Endothelial cell (in vitro differentiated cells): ENCODE measurements around the gene RAB3IL1. TPM values are rescaled to one million over a fixed set of nuclear protein-coding genes. Genes with fewer than 3 reads are reported as not detected.

Source experiments
- DNase-seq: peaks from one replicate; pipeline ENCODE4 v3.0.0; 2021; ENCODE audit warnings: low spot score
- H3K27ac Mint-ChIP-seq: one replicate; pipeline ENCODE4 v1.8.0; 2021; ENCODE audit warnings: mixed read lengths, inconsistent platforms; ENCODE audit not compliant: unreplicated experiment
- H3K27me3 Mint-ChIP-seq: one replicate; pipeline ENCODE4 v1.8.0; 2021; ENCODE audit warnings: mild to moderate bottlenecking, moderate library complexity, mixed read lengths, inconsistent platforms; ENCODE audit not compliant: unreplicated experiment
- H3K36me3 Mint-ChIP-seq: one replicate; pipeline ENCODE4 v1.8.0; 2021; ENCODE audit warnings: mild to moderate bottlenecking, low read depth, mixed read lengths, inconsistent platforms; ENCODE audit not compliant: unreplicated experiment
- H3K4me1 Mint-ChIP-seq: one replicate; pipeline ENCODE4 v1.8.0; 2021; ENCODE audit warnings: mild to moderate bottlenecking, mixed read lengths, inconsistent platforms; ENCODE audit not compliant: unreplicated experiment
- H3K4me3 Mint-ChIP-seq: one replicate; pipeline ENCODE4 v1.8.0; 2021; ENCODE audit warnings: mild to moderate bottlenecking, mixed read lengths, inconsistent platforms; ENCODE audit not compliant: unreplicated experiment
- H3K9me3 Mint-ChIP-seq: one replicate; pipeline ENCODE4 v1.8.0; 2021; ENCODE audit warnings: mixed read lengths, inconsistent platforms; ENCODE audit not compliant: unreplicated experiment
- CTCF ChIP-seq: fragments of 200-600 bp; sonication (generic); IDR thresholded peaks from one replicate; pipeline ENCODE4 v1.5.0; 2021; ENCODE audit warnings: antibody characterized with exemption; ENCODE audit not compliant: unreplicated experiment
- total RNA-seq: library from RNA; stranded (reverse); fragmentation: NEBNext Ultra II Directional; extraction: Animal tissue kit (Norgen Biotek cat#: 25700); gene quantifications from one replicate; pipeline ENCODE4 v1.2.1, GENCODE V29; 2021; ENCODE audit not compliant: unreplicated experiment

Gene RAB3IL1
- total RNA-seq, 1 donor from 2014 or later = 8.9 TPM

- Mint-ChIP-seq H3K36me3 (peaks cover 4% of the 10 kb centered on the region), H3K9me3 (no peaks in the 10 kb centered on the region), H3K27ac (no peak overlapping the region), H3K4me3 (no peak overlapping the region), H3K27me3 (no peaks in the 10 kb centered on the region), H3K4me1 (peaks cover 4% of the 10 kb centered on the region)
- no peak for TF ChIP-seq CTCF
- DNase-seq = no peak
These were observed 17.1 kb downstream of the RAB3IL1 start for GRCh38 chr11:61900251-61900650.

GRCh38 chr11:61899146-61899841 lies 18.1 kb downstream of the RAB3IL1 start:
- Mint-ChIP-seq H3K36me3 (peaks cover 4% of the 10 kb centered on the region), H3K27ac (no peak overlapping the region), H3K27me3 (no peaks in the 10 kb centered on the region), H3K4me1 (peaks cover 4% of the 10 kb centered on the region), H3K9me3 (no peaks in the 10 kb centered on the region), H3K4me3 (no peak overlapping the region)
- TF ChIP-seq CTCF = peak; percentile 100
- peak; percentile 98 for DNase-seq

- Mint-ChIP-seq H3K27me3 (no peaks in the 10 kb centered on the region), H3K36me3 (peaks cover 3% of the 10 kb centered on the region), H3K4me1 (peaks cover 4% of the 10 kb centered on the region), H3K27ac (no peak overlapping the region), H3K9me3 (no peaks in the 10 kb centered on the region), H3K4me3 (no peak overlapping the region)
- TF ChIP-seq CTCF = no peak
- no peak for DNase-seq
These were observed 19.2 kb downstream of the RAB3IL1 start for GRCh38 chr11:61898247-61898582.

GRCh38 chr11:61897387-61898246 lies 19.7 kb downstream of the RAB3IL1 start:
- no peaks in the 10 kb centered on the region for H3K4me1 Mint-ChIP-seq
- H3K4me3 Mint-ChIP-seq = no peak overlapping the region
- peak; percentile 93 for DNase-seq
- no peaks in the 10 kb centered on the region for H3K27me3 Mint-ChIP-seq
- H3K9me3 Mint-ChIP-seq = no peaks in the 10 kb centered on the region
- TF ChIP-seq CTCF = peak; percentile 80
- H3K36me3 Mint-ChIP-seq = no peaks in the 10 kb centered on the region
- H3K27ac Mint-ChIP-seq = no peak overlapping the region
